Body of pancreas (tissue), 4 donors: ENCODE results near the gene SEMA4D.

Source experiments
- CTCF ChIP-seq, 7 experiments: fragments of 450-650 bp in 4 of 7; fragments of 200-600 bp in 3 of 7; sonication (generic) in 3 of 7; IDR thresholded peaks; one replicate each; pipeline ENCODE4 v1.5.1; 2016 to 2019; ENCODE audit warnings: antibody characterized with exemption in 7 of 7
- POLR2A ChIP-seq, 3 donors: fragments of 450-650 bp; IDR thresholded peaks; one replicate each; pipeline ENCODE4 v1.6.1; 2016; ENCODE audit warnings: antibody characterized with exemption in 3 of 3, mild to moderate bottlenecking in 2 of 3

GRCh38 chr9:89543111-89543510 lies 45.2 kb upstream of the SEMA4D start:
- TF ChIP-seq CTCF (IDR thresholded peaks at IDR 0.05) (no peak), POLR2A (IDR thresholded peaks at IDR 0.05) (no peak)
